PFSK-1 (cell line): ENCODE measurements around the gene KRT78.

Source experiments
- FOXP2 ChIP-seq: optimal IDR thresholded peaks from 2 replicates; pipeline ENCODE3; 2011; ENCODE audit warnings: borderline replicate concordance, control low read depth, inconsistent platforms; ENCODE audit not compliant: insufficient read depth; ENCODE audit errors: extremely low read length, extremely low read depth
- POLR2AphosphoS5 ChIP-seq: IDR thresholded peaks from 2 replicates; pipeline ENCODE4 v1.6.1; 2012; ENCODE audit warnings: low read depth, mild to moderate bottlenecking, control low read depth, low read length, moderate library complexity
- REST ChIP-seq, 2 experiments: IDR thresholded peaks; 2 replicates each; pipeline versions ENCODE4 v1.6.1 to v1.8.0; 2011 to 2012; ENCODE audit warnings: low read depth in 2 of 2, low read length in 2 of 2, control low read depth in 1 of 2, inconsistent platforms in 1 of 2, mild to moderate bottlenecking in 1 of 2, moderate library complexity in 1 of 2; ENCODE audit not compliant: insufficient read depth in 1 of 2
- SIN3A ChIP-seq: IDR thresholded peaks from 2 replicates; pipeline ENCODE4 v1.6.1; 2012; ENCODE audit warnings: mild to moderate bottlenecking, low read length, moderate library complexity, borderline replicate concordance; ENCODE audit not compliant: insufficient read depth
- TAF1 ChIP-seq: IDR thresholded peaks from 2 replicates; pipeline ENCODE4 v1.6.1; 2012; ENCODE audit warnings: low read length, control low read depth, borderline replicate concordance; ENCODE audit not compliant: insufficient read depth

GRCh38 chr12:52856787-52857186, 8.0 kb upstream of the KRT78 start:
- TF ChIP-seq TAF1 (no peak), POLR2AphosphoS5 (no peak), REST (IDR thresholded peaks at IDR 0.05; ENCODE audit: insufficient read depth in 1 of 2, low read depth in 2 of 2, low read length in 2 of 2) (no peak), SIN3A (no peak), FOXP2 (no peak)
